GM23338 (cell line): ENCODE measurements around the gene RYR2. TPM values are rescaled to one million over a fixed set of nuclear protein-coding genes. Genes with fewer than 3 reads are reported as not detected.

ENCODE experiments used
- ATAC-seq: fragments of 200-7000 bp; cut with Tn5 transposase; 3 replicates; pipeline ENCODE4 v1.9.1; 2020
- DNase-seq: peaks from one replicate; pipeline ENCODE4 v3.0.0-alpha.2; 2015; ENCODE audit warnings: low spot score
- H2AFZ ChIP-seq: fragments of 200-600 bp; sonication (generic); 2 replicates; pipeline ENCODE4 v1.8.0; 2016; ENCODE audit warnings: antibody characterized with exemption, mild to moderate bottlenecking, moderate library complexity
- H3F3A ChIP-seq: fragments of 200-600 bp; sonication (generic); replicated peaks from 2 replicates; pipeline ENCODE4 v1.8.0; 2017; ENCODE audit warnings: antibody characterized with exemption, mixed run types, low read depth
- H3K27ac ChIP-seq: fragments of 200-600 bp; sonication (generic); 2 replicates; pipeline ENCODE4 v1.6.1; 2016; ENCODE audit warnings: low read depth
- H3K27me3 ChIP-seq: fragments of 200-600 bp; sonication (generic); 2 replicates; pipeline ENCODE4 v1.8.0; 2016; ENCODE audit warnings: mild to moderate bottlenecking, mixed run types, moderate library complexity; ENCODE audit not compliant: insufficient read depth
- H3K36me3 ChIP-seq: fragments of 200-600 bp; sonication (generic); 2 replicates; pipeline ENCODE4 v1.8.0; 2016; ENCODE audit warnings: mild to moderate bottlenecking; ENCODE audit not compliant: insufficient read depth
- H3K4me1 ChIP-seq: fragments of 200-600 bp; sonication (generic); 2 replicates; pipeline ENCODE4 v1.8.0; 2016; ENCODE audit warnings: mild to moderate bottlenecking, moderate library complexity; ENCODE audit not compliant: insufficient read depth
- H3K4me2 ChIP-seq: fragments of 200-600 bp; sonication (generic); 2 replicates; pipeline ENCODE4 v1.7.1; 2017; ENCODE audit warnings: mixed run types
- H3K4me3 ChIP-seq: fragments of 200-600 bp; sonication (generic); 2 replicates; pipeline ENCODE4 v1.6.1; 2016; ENCODE audit warnings: mixed run types
- H3K79me2 ChIP-seq: fragments of 200-600 bp; sonication (generic); replicated peaks from 2 replicates; pipeline ENCODE4 v1.8.0; 2017; ENCODE audit warnings: mild to moderate bottlenecking; ENCODE audit not compliant: insufficient read depth
- H3K9me2 ChIP-seq: fragments of 200-600 bp; sonication (generic); 2 replicates; pipeline ENCODE4 v1.8.0; 2017; ENCODE audit not compliant: insufficient read depth
- H4K20me1 ChIP-seq: fragments of 200-600 bp; sonication (generic); replicated peaks from 2 replicates; pipeline ENCODE4 v1.8.0; 2017; ENCODE audit warnings: mild to moderate bottlenecking; ENCODE audit not compliant: insufficient read depth
- H3K27ac Mint-ChIP-seq: 2 replicates; pipeline ENCODE4 v1.8.0; 2020; ENCODE audit warnings: inconsistent platforms, mild to moderate bottlenecking, moderate library complexity, mixed read lengths
- H3K27me3 Mint-ChIP-seq: 3 replicates; pipeline ENCODE4 v1.8.0; 2022; ENCODE audit warnings: low read depth, mild to moderate bottlenecking, moderate library complexity, mixed read lengths, inconsistent platforms; ENCODE audit not compliant: insufficient read depth, poor library complexity
- H3K36me3 Mint-ChIP-seq: 3 replicates; pipeline ENCODE4 v1.8.0; 2021; ENCODE audit warnings: low read depth, mild to moderate bottlenecking, inconsistent platforms, moderate library complexity, mixed read lengths
- H3K4me1 Mint-ChIP-seq: 3 replicates; pipeline ENCODE4 v1.8.0; 2020; ENCODE audit warnings: mild to moderate bottlenecking, inconsistent platforms, mixed read lengths
- H3K4me3 Mint-ChIP-seq: 3 replicates; pipeline ENCODE4 v1.8.0; 2021; ENCODE audit warnings: moderate library complexity, mild to moderate bottlenecking, inconsistent platforms, mixed read lengths
- H3K9me3 Mint-ChIP-seq: 3 replicates; pipeline ENCODE4 v1.8.0; 2020; ENCODE audit warnings: moderate library complexity, mild to moderate bottlenecking, inconsistent platforms, mixed read lengths
- CREB1 ChIP-seq: fragments of 250-450 bp; sonication (Bioruptor Pico); IDR thresholded peaks from 2 replicates; pipeline ENCODE4 v1.5.0; 2020; ENCODE audit warnings: low read depth, mild to moderate bottlenecking, moderate library complexity
- CTCF ChIP-seq, 2 experiments: fragments of 200-600 bp in 1 of 2; sonication (generic) in 1 of 2; conservative IDR thresholded peaks; 2 replicates each; pipeline versions ENCODE4 v1.5.1 to v1.6.1; 2016 to 2017; ENCODE audit warnings: antibody characterized with exemption in 2 of 2, low read depth in 2 of 2, mild to moderate bottlenecking in 2 of 2, moderate library complexity in 1 of 2
- ETS1 ChIP-seq: IDR thresholded peaks from 2 replicates; pipeline ENCODE4 v1.6.1; 2016; ENCODE audit warnings: antibody characterized with exemption
- EZH2 ChIP-seq: fragments of 200-600 bp; sonication (generic); IDR thresholded peaks from one replicate; pipeline ENCODE4 v1.8.0; 2017; ENCODE audit warnings: antibody characterized with exemption, mild to moderate bottlenecking, low read depth; ENCODE audit not compliant: unreplicated experiment
- EZH2phosphoT487 ChIP-seq: fragments of 200-600 bp; sonication (generic); IDR thresholded peaks from one replicate; pipeline ENCODE4 v1.8.1; 2018; ENCODE audit warnings: antibody characterized with exemption; ENCODE audit not compliant: unreplicated experiment
- JUNB ChIP-seq: IDR thresholded peaks from one replicate; pipeline ENCODE4 v1.6.1; 2016; ENCODE audit warnings: antibody characterized with exemption; ENCODE audit not compliant: unreplicated experiment
- NANOG ChIP-seq: IDR thresholded peaks from 2 replicates; pipeline ENCODE4 v1.6.1; 2016; ENCODE audit warnings: antibody characterized with exemption, borderline replicate concordance
- POLR2AphosphoS5 ChIP-seq: IDR thresholded peaks from 2 replicates; pipeline ENCODE4 v1.6.1; 2016; ENCODE audit warnings: antibody characterized with exemption, low read depth
- REST ChIP-seq: IDR thresholded peaks from one replicate; pipeline ENCODE4 v1.6.1; 2018; ENCODE audit warnings: antibody characterized with exemption; ENCODE audit not compliant: unreplicated experiment
- STAT1 ChIP-seq: IDR thresholded peaks from one replicate; pipeline ENCODE4 v1.6.1; 2016; ENCODE audit warnings: antibody characterized with exemption; ENCODE audit not compliant: unreplicated experiment
- ZNF114 ChIP-seq: fragments of 250-450 bp; sonication (Bioruptor Pico); IDR thresholded peaks from 2 replicates; pipeline ENCODE4 v1.5.0; 2020; ENCODE audit warnings: mild to moderate bottlenecking, moderate library complexity
- ZNF331 ChIP-seq: fragments of 250-450 bp; sonication (Bioruptor Pico); IDR thresholded peaks from 2 replicates; pipeline ENCODE4 v1.5.0; 2020; ENCODE audit warnings: low read depth, mild to moderate bottlenecking, moderate library complexity
- ZNF462 ChIP-seq: fragments of 250-450 bp; sonication (Bioruptor Pico); IDR thresholded peaks from 2 replicates; pipeline ENCODE4 v1.5.0; 2020; ENCODE audit warnings: mild to moderate bottlenecking, moderate library complexity
- polyA plus RNA-seq: library from polyadenylated mRNA; unstranded; fragments of >200 nt; fragmentation: Nextera tagmentation; extraction: Ambion mirVana; gene quantifications from 2 replicates; pipeline ENCODE4 v1.2.1, GENCODE V29; 2016
- total RNA-seq: library from RNA; depleted of rRNA; stranded (reverse); fragments of >200 nt; shearing (Covaris generic); gene quantifications from 2 replicates; pipeline ENCODE4 v1.2.3, GENCODE V29; 2014

Gene RYR2
- total and polyA plus RNA-seq, 2 experiments from 2014 or later: 8.9 to 10.0 TPM

- Histone ChIP-seq H3K79me2 (no peaks in the 10 kb centered on the region), H3F3A (no peaks in the 10 kb centered on the region), H3K4me1 (no peaks in the 10 kb centered on the region), H3K9me2 (no peaks in the 10 kb centered on the region), H3K36me3 (no peaks in the 10 kb centered on the region), H4K20me1 (no peaks in the 10 kb centered on the region), H3K27me3 (no peaks in the 10 kb centered on the region), H2AFZ (no peak overlapping the region), H3K4me2 (no peak overlapping the region), H3K27ac (no peak overlapping the region), H3K4me3 (no peak overlapping the region)
- no peak for TF ChIP-seq ETS1
- TF ChIP-seq REST: no peak
- TF ChIP-seq CTCF (conservative IDR thresholded peaks at IDR 0.05; ENCODE audit: low read depth in 2 of 2): no peak
- TF ChIP-seq STAT1: no peak
- TF ChIP-seq ZNF462: no peak
- TF ChIP-seq EZH2phosphoT487: no peak
- TF ChIP-seq ZNF331 (CRISPR knock-in tag): no peak
- TF ChIP-seq JUNB: no peak
- TF ChIP-seq POLR2AphosphoS5: no peak
- no peak for TF ChIP-seq EZH2
- no peak for TF ChIP-seq NANOG
- TF ChIP-seq CREB1 (CRISPR knock-in tag): no peak
- TF ChIP-seq ZNF114 (CRISPR knock-in tag): no peak
- ATAC-seq (no peak), DNase-seq (no peak)
- peaks cover 3% of the 10 kb centered on the region; the same call in 1 of the 3 replicates for H3K4me1 Mint-ChIP-seq
- no peaks in the 10 kb centered on the region for H3K36me3 Mint-ChIP-seq
- no peak overlapping the region for H3K27ac Mint-ChIP-seq
- no peaks in the 10 kb centered on the region for H3K27me3 Mint-ChIP-seq
- no peak overlapping the region for H3K4me3 Mint-ChIP-seq
- no peaks in the 10 kb centered on the region for H3K9me3 Mint-ChIP-seq
Measured at GRCh38 chr1:237482777-237483176, 440.8 kb downstream of the RYR2 start.
